HEK293 (cell line): ENCODE results near the gene ZNF444.

Experiments
- PBX3 ChIP-seq: sonication (generic); formaldehyde crosslinking; IDR thresholded peaks from 2 replicates; pipeline ENCODE4 v1.8.1; 2022; ENCODE audit warnings: mild to moderate bottlenecking, moderate library complexity, missing genetic modification reagents
- ZNF23 ChIP-seq: fragments of 450-650 bp; formaldehyde crosslinking; IDR thresholded peaks from 2 replicates; pipeline ENCODE4 v1.5.1; 2016; ENCODE audit warnings: missing biosample characterization, missing genetic modification characterization, borderline replicate concordance
- ZNF549 ChIP-seq: fragments of 450-650 bp; IDR thresholded peaks from 2 replicates; pipeline ENCODE4 v1.5.1; 2018; ENCODE audit warnings: missing biosample characterization, missing genetic modification characterization, mild to moderate bottlenecking, inconsistent platforms, moderate library complexity
- TF ChIP-seq, protein P1 (sequence below): fragments of 450-650 bp; formaldehyde crosslinking; IDR thresholded peaks from 2 replicates; pipeline ENCODE4 v1.5.1; 2016; ENCODE audit warnings: missing biosample characterization, missing genetic modification characterization, low read depth

- TF ChIP-seq, protein P1, sequence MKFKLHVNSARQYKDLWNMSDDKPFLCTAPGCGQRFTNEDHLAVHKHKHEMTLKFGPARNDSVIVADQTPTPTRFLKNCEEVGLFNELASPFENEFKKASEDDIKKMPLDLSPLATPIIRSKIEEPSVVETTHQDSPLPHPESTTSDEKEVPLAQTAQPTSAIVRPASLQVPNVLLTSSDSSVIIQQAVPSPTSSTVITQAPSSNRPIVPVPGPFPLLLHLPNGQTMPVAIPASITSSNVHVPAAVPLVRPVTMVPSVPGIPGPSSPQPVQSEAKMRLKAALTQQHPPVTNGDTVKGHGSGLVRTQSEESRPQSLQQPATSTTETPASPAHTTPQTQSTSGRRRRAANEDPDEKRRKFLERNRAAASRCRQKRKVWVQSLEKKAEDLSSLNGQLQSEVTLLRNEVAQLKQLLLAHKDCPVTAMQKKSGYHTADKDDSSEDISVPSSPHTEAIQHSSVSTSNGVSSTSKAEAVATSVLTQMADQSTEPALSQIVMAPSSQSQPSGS (tag by site-specific recombination): no peak
- no peak for TF ChIP-seq ZNF23
- TF ChIP-seq ZNF549: no peak
- no peak for TF ChIP-seq PBX3
These were observed 18.0 kb downstream of the ZNF444 start for GRCh38 chr19:56159009-56159559.
